ENCODE measurements around the gene SIGLEC15.
"Not testable (repeated sequence)": the region's sequence is repeated elsewhere in the genome, so short reads cannot be mapped to it uniquely, and the experiment has no call there.

SIGLEC15 gene

GRCh38 chr18:45788861-45789260 is 36.6 kb upstream of the SIGLEC15 start:
- no peaks in the 10 kb centered on the region for H3K4me1 ChIP-seq (ENCODE audit: control insufficient read depth, insufficient read depth, low read length)
- H3K27me3 ChIP-seq (ENCODE audit: control insufficient read depth, insufficient read depth, low read length, poor library complexity, severe bottlenecking), result no peaks in the 10 kb centered on the region
- H3K4me3 ChIP-seq (ENCODE audit: insufficient read depth, low read depth, low read length), result no peak overlapping the region
- no peak overlapping the region for H3K27ac ChIP-seq (ENCODE audit: insufficient read depth, low read depth, low read length, poor library complexity, severe bottlenecking)
- H3K9me3 ChIP-seq (ENCODE audit: control insufficient read depth, low read length), result no peaks in the 10 kb centered on the region
- no peaks in the 10 kb centered on the region for H3K36me3 ChIP-seq (ENCODE audit: control insufficient read depth, insufficient read depth, low read length)
- WGBS, 2 experiments, result 87 to 93% methylated on average over 3 of the region's 3 CpGs

GRCh38 chr18:45792506-45793263 is 32.8 kb upstream of the SIGLEC15 start:
- WGBS, 2 experiments, result 85 to 95% methylated on average over 4 to 5 of the region's 5 CpGs

GRCh38 chr18:45793264-45793965 is 32.1 kb upstream of the SIGLEC15 start:
- Histone ChIP-seq H3K4me1 (ENCODE audit: control insufficient read depth, insufficient read depth, low read length) (no peaks in the 10 kb centered on the region), H3K36me3 (ENCODE audit: control insufficient read depth, insufficient read depth, low read length) (no peaks in the 10 kb centered on the region), H3K27me3 (ENCODE audit: control insufficient read depth, insufficient read depth, low read length, poor library complexity, severe bottlenecking) (no peaks in the 10 kb centered on the region), H3K9me3 (ENCODE audit: control insufficient read depth, low read length) (no peaks in the 10 kb centered on the region), H3K4me3 (ENCODE audit: insufficient read depth, low read depth, low read length) (no peak overlapping the region), H3K27ac (ENCODE audit: insufficient read depth, low read depth, low read length, poor library complexity, severe bottlenecking) (no peak overlapping the region)
- 63 to 71% methylated on average over 4 of the region's 4 CpGs for WGBS, 2 experiments

More at GRCh38 chr18:45792506-45793263, 32.8 kb upstream of the SIGLEC15 start:
- no peak overlapping the region for H3K4me3 ChIP-seq (ENCODE audit: insufficient read depth, low read depth, low read length)
- H3K27me3 ChIP-seq (ENCODE audit: control insufficient read depth, insufficient read depth, low read length, poor library complexity, severe bottlenecking), result no peaks in the 10 kb centered on the region
- no peaks in the 10 kb centered on the region for H3K36me3 ChIP-seq (ENCODE audit: control insufficient read depth, insufficient read depth, low read length)
- H3K4me1 ChIP-seq (ENCODE audit: control insufficient read depth, insufficient read depth, low read length), result no peaks in the 10 kb centered on the region
- H3K27ac ChIP-seq (ENCODE audit: insufficient read depth, low read depth, low read length, poor library complexity, severe bottlenecking), result no peak overlapping the region
- H3K9me3 ChIP-seq (ENCODE audit: control insufficient read depth, low read length), result no peaks in the 10 kb centered on the region

- no peaks in the 10 kb centered on the region for H3K9me3 ChIP-seq (ENCODE audit: control insufficient read depth, low read length)
- H3K36me3 ChIP-seq (ENCODE audit: control insufficient read depth, insufficient read depth, low read length), result no peaks in the 10 kb centered on the region
- H3K27ac ChIP-seq (ENCODE audit: insufficient read depth, low read depth, low read length, poor library complexity, severe bottlenecking), result no peak overlapping the region
- no peaks in the 10 kb centered on the region for H3K4me1 ChIP-seq (ENCODE audit: control insufficient read depth, insufficient read depth, low read length)
- no peaks in the 10 kb centered on the region for H3K27me3 ChIP-seq (ENCODE audit: control insufficient read depth, insufficient read depth, low read length, poor library complexity, severe bottlenecking)
- WGBS, 2 experiments, result 92 to 93% methylated on average over 1 of the region's 1 CpG
- no peak overlapping the region for H3K4me3 ChIP-seq (ENCODE audit: insufficient read depth, low read depth, low read length)
These were observed 24.0 kb upstream of the SIGLEC15 start for GRCh38 chr18:45801416-45802004.

GRCh38 chr18:45802814-45803492 is 22.5 kb upstream of the SIGLEC15 start:
- Histone ChIP-seq H3K27me3 (ENCODE audit: control insufficient read depth, insufficient read depth, low read length, poor library complexity, severe bottlenecking) (no peaks in the 10 kb centered on the region), H3K27ac (ENCODE audit: insufficient read depth, low read depth, low read length, poor library complexity, severe bottlenecking) (no peak overlapping the region), H3K4me3 (ENCODE audit: insufficient read depth, low read depth, low read length) (no peak overlapping the region), H3K9me3 (ENCODE audit: control insufficient read depth, low read length) (no peaks in the 10 kb centered on the region), H3K36me3 (ENCODE audit: control insufficient read depth, insufficient read depth, low read length) (no peaks in the 10 kb centered on the region), H3K4me1 (ENCODE audit: control insufficient read depth, insufficient read depth, low read length) (no peaks in the 10 kb centered on the region)
- 85 to 94% methylated on average over 2 of the region's 2 CpGs for WGBS, 2 experiments

DNA sequence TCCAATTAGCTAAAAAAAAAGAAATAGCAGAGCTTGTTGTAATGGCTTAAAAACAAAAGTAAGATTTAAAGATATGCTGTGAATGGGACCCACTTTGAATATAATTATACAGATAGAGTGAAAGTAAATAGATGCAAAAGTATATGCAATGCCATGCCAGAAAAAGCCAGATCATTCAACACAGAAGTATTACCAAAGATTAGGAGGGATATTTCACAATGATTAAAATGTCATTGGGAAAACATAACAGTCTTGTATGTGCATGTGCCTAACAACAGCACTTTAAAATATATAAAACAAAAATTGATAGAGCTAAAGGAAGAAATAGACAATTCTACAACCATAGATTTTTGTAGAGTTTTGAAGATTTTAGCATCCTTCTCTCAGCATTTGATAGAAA is 19.9 kb upstream of the SIGLEC15 start:
- Histone ChIP-seq H3K27ac (ENCODE audit: insufficient read depth, low read depth, low read length, poor library complexity, severe bottlenecking) (no peak overlapping the region), H3K27me3 (ENCODE audit: control insufficient read depth, insufficient read depth, low read length, poor library complexity, severe bottlenecking) (no peaks in the 10 kb centered on the region), H3K4me1 (ENCODE audit: control insufficient read depth, insufficient read depth, low read length) (no peaks in the 10 kb centered on the region)

DNA sequence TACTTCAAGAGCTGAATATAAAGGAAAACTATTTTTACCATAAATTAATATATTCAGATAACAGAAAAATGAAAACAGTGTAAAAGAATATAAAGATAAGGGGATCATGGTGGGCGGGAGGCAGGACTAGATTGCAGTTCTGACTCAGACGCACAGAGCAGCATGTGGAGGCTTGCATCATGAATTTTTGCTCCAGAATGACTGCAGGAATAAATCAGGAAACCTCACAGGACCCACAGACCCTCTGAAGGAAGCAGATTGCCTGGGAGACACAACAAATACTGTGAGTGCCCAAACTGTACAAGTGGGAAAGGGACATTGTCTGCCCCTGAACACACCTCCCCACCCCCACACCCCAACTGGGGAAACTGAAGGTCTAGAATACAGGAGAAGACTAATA is 19.2 kb upstream of the SIGLEC15 start:
- no peaks in the 10 kb centered on the region for H3K27me3 ChIP-seq (ENCODE audit: control insufficient read depth, insufficient read depth, low read length, poor library complexity, severe bottlenecking)
- 92% methylated on average over 2 of the region's 2 CpGs for WGBS, 2 experiments
- H3K27ac ChIP-seq (ENCODE audit: insufficient read depth, low read depth, low read length, poor library complexity, severe bottlenecking), result no peak overlapping the region
- H3K4me3 ChIP-seq (ENCODE audit: insufficient read depth, low read depth, low read length), result no peak overlapping the region
- H3K4me1 ChIP-seq (ENCODE audit: control insufficient read depth, insufficient read depth, low read length), result no peaks in the 10 kb centered on the region
- no peaks in the 10 kb centered on the region for H3K36me3 ChIP-seq (ENCODE audit: control insufficient read depth, insufficient read depth, low read length)
- no peaks in the 10 kb centered on the region for H3K9me3 ChIP-seq (ENCODE audit: control insufficient read depth, low read length)

More for the DNA sequence above, 19.9 kb upstream of the SIGLEC15 start:
- no peaks in the 10 kb centered on the region for H3K9me3 ChIP-seq (ENCODE audit: control insufficient read depth, low read length)
- no peaks in the 10 kb centered on the region for H3K36me3 ChIP-seq (ENCODE audit: control insufficient read depth, insufficient read depth, low read length)
- no peak overlapping the region for H3K4me3 ChIP-seq (ENCODE audit: insufficient read depth, low read depth, low read length)

- not testable (repeated sequence) for H3K36me3 ChIP-seq (ENCODE audit: control insufficient read depth, insufficient read depth, low read length); H3K27ac ChIP-seq (ENCODE audit: insufficient read depth, low read depth, low read length, poor library complexity, severe bottlenecking); H3K27me3 ChIP-seq (ENCODE audit: control insufficient read depth, insufficient read depth, low read length, poor library complexity, severe bottlenecking); H3K4me3 ChIP-seq (ENCODE audit: insufficient read depth, low read depth, low read length); H3K9me3 ChIP-seq (ENCODE audit: control insufficient read depth, low read length); H3K4me1 ChIP-seq (ENCODE audit: control insufficient read depth, insufficient read depth, low read length)
- 65 to 66% methylated on average over 2 of the region's 2 CpGs for WGBS, 2 experiments
These were observed 18.3 kb upstream of the SIGLEC15 start for GRCh38 chr18:45807144-45807543.

DNA sequence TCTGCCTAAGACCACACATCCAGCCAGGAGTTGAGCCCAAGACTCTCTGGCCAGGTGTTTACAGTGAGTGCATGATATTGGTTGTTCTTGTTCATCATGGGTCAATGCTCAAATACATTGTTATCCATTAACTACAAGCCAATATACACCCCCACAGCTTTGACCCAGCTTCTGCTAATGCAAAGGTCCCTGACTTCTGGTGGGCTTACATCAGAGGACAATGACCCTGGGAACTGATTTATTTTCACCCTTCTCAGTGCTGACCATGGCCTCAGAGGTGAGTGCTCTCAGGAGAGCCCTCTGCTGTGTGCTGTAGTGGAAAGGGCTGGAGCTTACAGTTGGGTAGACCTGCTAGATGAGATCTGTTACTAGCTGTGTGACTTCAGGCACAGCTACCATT is 10.7 kb upstream of the SIGLEC15 start:
- H3K4me1 ChIP-seq (ENCODE audit: control insufficient read depth, insufficient read depth, low read length); H3K36me3 ChIP-seq (ENCODE audit: control insufficient read depth, insufficient read depth, low read length); H3K9me3 ChIP-seq (ENCODE audit: control insufficient read depth, low read length); H3K27me3 ChIP-seq (ENCODE audit: control insufficient read depth, insufficient read depth, low read length, poor library complexity, severe bottlenecking); H3K4me3 ChIP-seq (ENCODE audit: insufficient read depth, low read depth, low read length); H3K27ac ChIP-seq (ENCODE audit: insufficient read depth, low read depth, low read length, poor library complexity, severe bottlenecking): not testable (repeated sequence)

- no peaks in the 10 kb centered on the region for H3K4me1 ChIP-seq (ENCODE audit: control insufficient read depth, insufficient read depth, low read length)
- no peaks in the 10 kb centered on the region for H3K36me3 ChIP-seq (ENCODE audit: control insufficient read depth, insufficient read depth, low read length)
- WGBS, 2 experiments, result 82 to 86% methylated on average over 1 of the region's 1 CpG
- no peak overlapping the region for H3K4me3 ChIP-seq (ENCODE audit: insufficient read depth, low read depth, low read length)
- H3K9me3 ChIP-seq (ENCODE audit: control insufficient read depth, low read length), result no peaks in the 10 kb centered on the region
- no peak overlapping the region for H3K27ac ChIP-seq (ENCODE audit: insufficient read depth, low read depth, low read length, poor library complexity, severe bottlenecking)
- H3K27me3 ChIP-seq (ENCODE audit: control insufficient read depth, insufficient read depth, low read length, poor library complexity, severe bottlenecking), result no peaks in the 10 kb centered on the region
These were observed 7.9 kb upstream of the SIGLEC15 start for GRCh38 chr18:45817543-45817942.
